CD14-positive monocyte (primary cell): ENCODE measurements around the gene NOXRED1. TPM values are rescaled to one million over a fixed set of nuclear protein-coding genes. Genes with fewer than 3 reads are reported as not detected.
A peak's percentile ranks its signal among the peaks of the same experiment; 100 is the strongest.

ENCODE experiments used
- DNase-seq, 3 donors: peaks; one replicate each; pipeline ENCODE4 v3.0.0-alpha.2; 2011 to 2022
- H2AFZ ChIP-seq: 2 replicates; pipeline ENCODE4 v1.6.0; 2012; ENCODE audit warnings: mild to moderate bottlenecking, low read depth, low read length, inconsistent platforms; ENCODE audit not compliant: insufficient read depth, poor library complexity, severe bottlenecking
- H3K27ac ChIP-seq, 2 donors: 1 replicate in 1 of 2; 2 replicates in 1 of 2; pipeline ENCODE4 v1.5.1; 2012 to 2013; ENCODE audit warnings: low read length in 2 of 2, control low read depth in 1 of 2, inconsistent platforms in 1 of 2, low read depth in 1 of 2, mild to moderate bottlenecking in 1 of 2
- H3K27me3 ChIP-seq, 2 donors: one replicate each; pipeline versions ENCODE4 v1.6.0 to v1.6.1; 2011 to 2013; ENCODE audit warnings: low read length in 2 of 2; ENCODE audit not compliant: control insufficient read depth in 2 of 2, insufficient read depth in 2 of 2
- H3K36me3 ChIP-seq, 2 donors: replicated peaks in 1 of 2; 1 replicate in 1 of 2; 2 replicates in 1 of 2; pipeline versions ENCODE4 v1.5.1 to v1.6.1; 2012 to 2013; ENCODE audit warnings: low read length in 2 of 2, control low read depth in 1 of 2, inconsistent platforms in 1 of 2, mild to moderate bottlenecking in 1 of 2; ENCODE audit not compliant: insufficient read depth in 2 of 2, control insufficient read depth in 1 of 2
- H3K4me1 ChIP-seq, 2 donors: 1 replicate in 1 of 2; 2 replicates in 1 of 2; pipeline versions ENCODE4 v1.5.1 to v1.6.1; 2012 to 2013; ENCODE audit warnings: low read length in 2 of 2, control low read depth in 1 of 2, inconsistent platforms in 1 of 2, mild to moderate bottlenecking in 1 of 2, moderate library complexity in 1 of 2; ENCODE audit not compliant: insufficient read depth in 2 of 2, control insufficient read depth in 1 of 2
- H3K4me2 ChIP-seq: replicated peaks from 2 replicates; pipeline ENCODE3; 2012; ENCODE audit warnings: low read length, moderate library complexity, mild to moderate bottlenecking; ENCODE audit not compliant: poor library complexity, severe bottlenecking; ENCODE audit errors: extremely low read depth
- H3K4me3 ChIP-seq, 3 experiments: fragments of 200-600 bp in 1 of 3; sonication (generic) in 1 of 3; replicated peaks in 1 of 3; 1 replicate in 2 of 3; 2 replicates in 1 of 3; pipeline ENCODE4 v1.5.1; 2011 to 2013; ENCODE audit warnings: low read length in 3 of 3, mild to moderate bottlenecking in 3 of 3, control low read depth in 2 of 3, low read depth in 2 of 3, inconsistent platforms in 1 of 3, moderate library complexity in 1 of 3
- H3K79me2 ChIP-seq: 2 replicates; pipeline ENCODE4 v1.6.0; 2012; ENCODE audit warnings: mild to moderate bottlenecking, control low read depth, inconsistent platforms, low read length, moderate library complexity; ENCODE audit not compliant: insufficient read depth
- H3K9ac ChIP-seq: 2 replicates; pipeline ENCODE4 v1.6.0; 2017; ENCODE audit warnings: low read length, mild to moderate bottlenecking; ENCODE audit not compliant: insufficient read depth, poor library complexity, severe bottlenecking
- H3K9me3 ChIP-seq, 2 donors: replicated peaks in 1 of 2; 1 replicate in 1 of 2; 2 replicates in 1 of 2; pipeline versions ENCODE4 v1.5.1 to v1.6.1; 2012 to 2013; ENCODE audit warnings: low read length in 2 of 2, control low read depth in 1 of 2; ENCODE audit not compliant: control insufficient read depth in 1 of 2, insufficient read depth in 1 of 2
- H4K20me1 ChIP-seq: 2 replicates; pipeline ENCODE4 v1.6.0; 2012; ENCODE audit warnings: mild to moderate bottlenecking, low read length, control low read depth, moderate library complexity; ENCODE audit not compliant: insufficient read depth
- H3K27ac Mint-ChIP-seq, 7 donors: one replicate each; pipeline ENCODE4 v1.8.0; 2020; ENCODE audit warnings: mild to moderate bottlenecking in 7 of 7, mixed read lengths in 7 of 7, moderate library complexity in 6 of 7, inconsistent platforms in 2 of 7
- H3K27me3 Mint-ChIP-seq, 3 donors: one replicate each; pipeline ENCODE4 v1.8.0; 2021 to 2022; ENCODE audit warnings: low read depth in 3 of 3, mild to moderate bottlenecking in 3 of 3, mixed read lengths in 3 of 3, moderate library complexity in 3 of 3, inconsistent platforms in 1 of 3
- H3K36me3 Mint-ChIP-seq, 2 donors: one replicate each; pipeline ENCODE4 v1.8.0; 2020; ENCODE audit warnings: mixed read lengths in 2 of 2, inconsistent platforms in 1 of 2, mild to moderate bottlenecking in 1 of 2
- H3K4me1 Mint-ChIP-seq: one replicate; pipeline ENCODE4 v1.8.0; 2020; ENCODE audit warnings: mild to moderate bottlenecking, mixed read lengths
- H3K4me3 Mint-ChIP-seq, 2 donors: one replicate each; pipeline ENCODE4 v1.8.0; 2020; ENCODE audit warnings: mild to moderate bottlenecking in 2 of 2, mixed read lengths in 2 of 2, moderate library complexity in 1 of 2
- H3K9me3 Mint-ChIP-seq, 7 donors: one replicate each; pipeline ENCODE4 v1.8.0; 2020 to 2022; ENCODE audit warnings: mixed read lengths in 7 of 7, mild to moderate bottlenecking in 6 of 7, moderate library complexity in 6 of 7, inconsistent platforms in 2 of 7
- CTCF ChIP-seq: fragments of 200-600 bp; IDR thresholded peaks from one replicate; pipeline ENCODE4 v1.8.0; 2022; ENCODE audit warnings: antibody characterized with exemption, mild to moderate bottlenecking
- WGBS: methylation state at CpG from one replicate; pipeline ENCODE4 v1.1.5; 2013; ENCODE audit warnings: missing lambda C conversion rate; ENCODE audit not compliant: insufficient coverage; 5-methylcytosine and 5-hydroxymethylcytosine counted together
- intact Hi-C, 2 donors: fragments of 100-400 bp; cut with micrococcal nuclease; formaldehyde crosslinking; loops; one replicate each; pipeline versions ENCODE4 v1.15.0 to v1.15.1; 2023
- polyA plus RNA-seq, 3 donors: library from polyadenylated mRNA; depleted of rRNA in 1 of 3; unstranded in 2 of 3; stranded (reverse) in 1 of 3; fragments of 300-500 nt in 2 of 3; fragments of >200 nt in 1 of 3; fragmentation: Illumina TruSeq in 2 of 3; gene quantifications; 1 replicate in 2 of 3; 2 replicates in 1 of 3; pipeline ENCODE4 v1.2.3, GENCODE V29; 2012 to 2021

The NOXRED1 gene
- polyA plus RNA-seq, 3 donors = 0.39 TPM; not detected in 2

- TF ChIP-seq CTCF = no peak
- Mint-ChIP-seq H3K36me3 (peaks cover 0 to 2% of the 10 kb centered on the region in 2 donors), H3K9me3 (no peaks in the 10 kb centered on the region), H3K4me3 (no peak overlapping the region), H3K27ac (peak overlapping the region in 2 of 7 donors; percentile 79 to 90), H3K27me3 (peaks cover 0 to 3% (median 0%) of the 10 kb centered on the region in 3 donors), H3K4me1 (peaks cover 34% of the 10 kb centered on the region)
- no peak for DNase-seq
- Histone ChIP-seq H4K20me1 (no peaks in the 10 kb centered on the region), H3K27ac (no peak overlapping the region), H3K9me3 (no peaks in the 10 kb centered on the region), H3K36me3 (no peaks in the 10 kb centered on the region), H2AFZ (peak overlapping the region; percentile 76), H3K9ac (no peak overlapping the region), H3K79me2 (no peaks in the 10 kb centered on the region), H3K4me3 (no peak overlapping the region), H3K27me3 (no peaks in the 10 kb centered on the region), H3K4me2 (no peak overlapping the region), H3K4me1 (peaks cover 26 to 30% of the 10 kb centered on the region in 2 donors)
- intact Hi-C loops = no loop called here
- WGBS = 60% methylated on average over 1 of the region's 3 CpGs
Measured at GRCh38 chr14:77406086-77406485, 17.2 kb downstream of the NOXRED1 start.

GRCh38 chr14:77403768-77404167, 19.6 kb downstream of the NOXRED1 start:
- H3K4me1 ChIP-seq = peaks cover 26 to 30% of the 10 kb centered on the region in 2 donors
- no peaks in the 10 kb centered on the region for H3K27me3 ChIP-seq
- Mint-ChIP-seq H3K36me3 (peaks cover 0 to 2% of the 10 kb centered on the region in 2 donors), H3K27ac (no peak overlapping the region), H3K27me3 (peaks cover 0 to 3% (median 0%) of the 10 kb centered on the region in 3 donors), H3K4me3 (no peak overlapping the region), H3K4me1 (peaks cover 30% of the 10 kb centered on the region), H3K9me3 (no peaks in the 10 kb centered on the region)
- H3K36me3 ChIP-seq = no peaks in the 10 kb centered on the region
- no peak for TF ChIP-seq CTCF
- no peak overlapping the region for H3K4me2 ChIP-seq
- H4K20me1 ChIP-seq = no peaks in the 10 kb centered on the region
- no peak overlapping the region for H2AFZ ChIP-seq
- H3K27ac ChIP-seq = no peak overlapping the region
- H3K9ac ChIP-seq = no peak overlapping the region
- H3K79me2 ChIP-seq = no peaks in the 10 kb centered on the region
- H3K9me3 ChIP-seq = no peaks in the 10 kb centered on the region
- WGBS = no CpG with 5 or more reads among the region's 3 CpGs
- intact Hi-C loops = no loop called here
- no peak for DNase-seq
- H3K4me3 ChIP-seq = no peak overlapping the region
